ENCODE measurements around the gene NRG3.

The NRG3 gene

GRCh38 chr10:81903472-81903871 lies 28.5 kb downstream of the NRG3 start (continued):
- TF ChIP-seq ZNF214 (tag by site-specific recombination; IDR thresholded peaks at IDR 0.05; ENCODE audit: borderline replicate concordance) (no peak), ZNF398 (tag by site-specific recombination; IDR thresholded peaks at IDR 0.05) (no peak), KLF8 (tag by site-specific recombination; IDR thresholded peaks at IDR 0.05) (no peak), HOXD13 (CRISPR knock-in tag; IDR thresholded peaks at IDR 0.05; ENCODE audit: borderline replicate concordance) (no peak), REST (tag by site-specific recombination; IDR thresholded peaks at IDR 0.05) (no peak)

- TF ChIP-seq GLI4 (tag by site-specific recombination; IDR thresholded peaks at IDR 0.05) (no peak), PBX3 (CRISPR knock-in tag; IDR thresholded peaks at IDR 0.05) (no peak), ZNF626 (tag by site-specific recombination; IDR thresholded peaks at IDR 0.05) (no peak), ZNF449 (tag by site-specific recombination; IDR thresholded peaks at IDR 0.05) (no peak), ZNF623 (tag by site-specific recombination; IDR thresholded peaks at IDR 0.05) (no peak), ZNF658 (tag by site-specific recombination; IDR thresholded peaks at IDR 0.05) (no peak), KLF16 (tag by site-specific recombination; IDR thresholded peaks at IDR 0.05) (no peak), ZNF155 (tag by site-specific recombination; IDR thresholded peaks at IDR 0.05) (no peak), RBAK (tag by site-specific recombination; IDR thresholded peaks at IDR 0.05) (no peak), ZNF529 (tag by site-specific recombination; IDR thresholded peaks at IDR 0.05; ENCODE audit: insufficient replicate concordance) (no peak), ZFP41 (tag by site-specific recombination; IDR thresholded peaks at IDR 0.05; ENCODE audit: borderline replicate concordance) (no peak), ZNF426 (tag by site-specific recombination; IDR thresholded peaks at IDR 0.05) (no peak), ZNF174 (tag by site-specific recombination; IDR thresholded peaks at IDR 0.05) (no peak), ZNF837 (tag by site-specific recombination; IDR thresholded peaks at IDR 0.05) (no peak), SCRT2 (tag by site-specific recombination; IDR thresholded peaks at IDR 0.05) (no peak), ATF2 (tag by site-specific recombination; IDR thresholded peaks at IDR 0.05; ENCODE audit: low read depth) (no peak), ZNF223 (tag by site-specific recombination; IDR thresholded peaks at IDR 0.05) (no peak)
- Histone ChIP-seq H3K4me1 (ENCODE audit: control insufficient read depth, insufficient read depth, low read length) (no peaks in the 10 kb centered on the region), H3K36me3 (ENCODE audit: control insufficient read depth in 2 of 2, insufficient read depth in 1 of 2, low read length in 2 of 2) (no peaks in the 10 kb centered on the region), H3K9me3 (ENCODE audit: control insufficient read depth, insufficient read depth, low read depth, low read length) (no peaks in the 10 kb centered on the region), H3K4me3 (ENCODE audit: low read depth, low read length) (no peak overlapping the region), H3K27ac (ENCODE audit: extremely low read depth, low read depth, low read length) (no peak overlapping the region)
- CTCF ChIA-PET: no interaction called here
- POLR2A ChIA-PET: no interaction called here
Observed at GRCh38 chr10:81905161-81905560, 30.2 kb downstream of the NRG3 start.

All from HEK293 (cell line).